Stimulated activated CD8-positive, alpha-beta memory T cell treated with anti-CD3 and anti-CD28 coated beads, Interleukin-7, amount 100 ng/mL, for 24 hours (primary cell): ENCODE measurements around the gene DCTPP1.
"Not testable (repeated sequence)": the region's sequence is repeated elsewhere in the genome, so short reads cannot be mapped to it uniquely, and the experiment has no call there.

Experiments
- DNase-seq: peaks from one replicate; pipeline ENCODE4 v3.0.0-alpha.2; 2020; ENCODE audit warnings: low read depth

DCTPP1 gene

DNA sequence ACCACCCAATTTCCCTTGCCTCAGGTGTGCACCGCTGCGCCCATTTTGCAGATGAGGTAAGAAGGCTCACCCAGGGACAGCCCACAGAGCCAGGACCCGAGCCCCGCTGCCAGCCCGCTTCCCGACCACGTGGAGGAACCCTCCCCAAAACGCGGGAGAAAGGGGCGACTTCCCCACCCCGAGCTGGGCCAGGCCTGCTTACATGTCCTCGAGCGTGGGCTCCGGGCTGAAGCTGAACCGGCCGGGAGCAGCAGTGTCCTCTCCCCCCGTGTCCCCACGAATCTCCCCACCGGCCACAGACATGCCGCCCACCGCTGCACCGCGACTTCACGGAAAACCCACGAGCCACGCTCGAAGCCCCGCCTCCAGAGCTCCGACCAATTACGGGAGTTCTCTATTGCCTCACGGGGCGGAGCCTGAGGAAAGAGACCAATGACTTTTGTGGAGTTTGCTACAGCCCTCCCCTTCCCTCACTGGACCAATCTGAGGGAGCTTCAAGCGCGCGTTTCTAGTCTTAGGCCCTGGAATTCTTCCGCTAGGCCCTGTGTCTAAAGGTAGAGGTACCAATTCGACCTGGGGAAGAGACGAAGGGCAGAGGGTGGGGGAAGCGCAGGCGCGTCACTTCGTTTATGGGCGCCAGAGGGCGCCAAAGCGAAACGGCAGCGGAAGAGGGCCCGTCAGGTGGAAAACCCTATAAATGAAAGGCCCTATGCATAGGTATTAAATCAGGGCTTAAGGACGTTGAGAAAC, at the start of gene DCTPP1:
Gene DCTPP1 (minus strand): TSS at position 353 of the 750 bp plus-strand sequence. CDS start 50 bp downstream, at position 303.
- DNase-seq, result peak; percentile 90

DNA sequence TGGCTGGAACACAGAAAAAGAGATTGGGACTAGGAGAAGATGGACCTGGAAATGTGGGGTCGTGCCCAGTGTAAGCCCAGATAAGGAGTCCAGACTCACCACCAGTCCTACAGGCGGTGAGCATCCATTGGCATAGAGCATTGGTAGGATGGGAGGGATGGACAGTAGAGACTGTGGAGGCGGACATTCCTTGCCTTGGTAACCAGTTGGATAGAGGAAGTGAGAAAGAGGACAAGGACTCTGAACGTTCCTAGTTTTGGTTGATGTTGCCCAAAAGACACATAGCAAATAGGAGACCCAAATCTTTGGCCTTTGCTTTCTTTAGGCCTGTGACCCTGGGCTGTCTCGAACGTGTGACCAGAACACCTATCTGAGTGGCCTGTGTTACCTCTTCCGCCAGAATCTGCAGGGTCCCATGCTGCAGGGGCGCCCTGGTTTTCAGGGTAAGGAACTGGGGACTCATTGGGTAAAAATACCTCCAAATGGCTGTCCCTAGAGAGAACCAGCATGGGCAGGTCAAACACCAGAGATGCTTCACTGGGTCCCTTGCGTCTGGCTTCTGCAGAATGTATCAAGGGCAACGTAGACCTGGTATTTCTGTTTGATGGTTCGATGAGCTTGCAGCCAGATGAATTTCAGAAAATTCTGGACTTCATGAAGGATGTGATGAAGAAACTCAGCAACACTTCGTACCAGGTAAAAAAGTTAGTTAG, 49.1 kb upstream of the DCTPP1 start:
- DNase-seq, result no peak

DNA sequence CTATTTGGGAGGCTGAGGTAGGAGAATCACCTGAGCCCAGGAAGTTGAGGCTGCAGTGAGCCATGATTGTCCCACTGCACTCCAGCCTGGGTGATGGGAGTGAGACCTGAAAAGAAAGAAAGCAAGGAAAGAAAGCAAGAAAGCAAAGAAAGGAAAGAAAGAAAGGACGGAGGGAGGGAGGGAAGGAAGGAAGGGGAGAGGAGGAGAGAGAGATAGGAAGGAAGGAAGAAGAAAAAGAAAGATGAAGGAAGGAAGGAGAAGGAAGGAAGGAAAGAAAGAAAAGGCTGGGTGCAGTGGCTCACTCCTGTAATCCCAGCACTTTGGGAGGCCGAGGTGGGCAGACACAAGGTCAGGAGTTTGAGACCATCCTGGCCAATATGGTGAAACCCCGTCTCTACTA, 47.9 kb upstream of the DCTPP1 start:
- not testable (repeated sequence) for DNase-seq

DNA sequence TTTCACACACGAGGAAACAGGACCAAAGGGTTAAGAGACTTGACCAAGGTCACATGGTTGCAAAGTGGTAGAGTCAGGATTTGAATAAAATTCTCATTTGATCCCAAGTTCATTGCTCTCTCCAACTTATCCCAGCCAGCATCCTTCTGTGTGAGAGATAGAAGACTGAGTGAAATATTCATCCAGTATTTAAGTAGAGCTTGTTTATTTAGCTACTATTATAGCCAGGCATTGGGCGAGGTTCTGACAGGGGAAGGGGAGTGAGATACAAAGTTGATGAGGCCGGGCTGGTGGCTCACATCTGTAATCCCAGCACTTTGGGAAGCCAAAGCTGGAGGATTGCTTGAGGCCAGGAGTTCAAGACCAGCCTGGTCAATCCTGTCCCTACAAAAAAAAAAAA, 47.2 kb upstream of the DCTPP1 start:
- no peak for DNase-seq

DNA sequence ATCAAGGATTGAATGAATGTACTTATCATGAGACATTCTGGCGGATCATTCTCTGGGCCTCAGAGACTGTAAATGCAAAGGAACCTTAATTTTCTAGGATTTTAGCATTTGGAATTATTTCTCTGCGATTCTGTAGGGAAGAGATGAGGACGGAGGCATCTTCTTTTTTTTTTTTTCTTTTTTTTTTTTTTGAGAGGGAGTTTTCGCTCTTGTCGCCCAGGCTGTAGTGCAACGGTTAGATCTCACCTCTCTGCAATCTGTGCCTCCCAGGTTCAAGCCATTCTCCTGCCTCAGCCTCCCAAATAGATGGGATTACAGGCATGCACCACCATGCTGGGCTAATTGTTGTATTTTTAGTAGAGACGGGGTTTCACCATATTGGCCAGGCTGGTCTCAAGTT, 44.9 kb upstream of the DCTPP1 start:
- DNase-seq, result no peak

DNA sequence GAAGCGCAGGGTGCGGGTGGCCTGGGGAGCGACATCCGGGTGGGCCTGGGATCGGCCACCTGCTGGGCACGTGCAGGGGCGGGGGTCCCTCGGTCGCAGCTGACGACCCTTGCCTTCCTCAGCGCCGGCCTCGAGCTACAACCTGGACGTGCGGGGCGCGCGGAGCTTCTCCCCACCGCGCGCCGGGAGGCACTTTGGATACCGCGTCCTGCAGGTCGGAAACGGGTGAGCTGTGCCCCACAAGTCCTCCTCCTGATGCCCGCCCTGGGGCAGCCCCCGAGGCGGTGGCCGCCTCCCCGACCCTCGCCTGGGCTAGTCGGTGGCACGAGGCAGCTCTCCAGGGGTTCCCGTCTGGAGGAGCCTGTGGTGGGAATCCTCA, 44.2 kb upstream of the DCTPP1 start:
- no peak for DNase-seq

DNA sequence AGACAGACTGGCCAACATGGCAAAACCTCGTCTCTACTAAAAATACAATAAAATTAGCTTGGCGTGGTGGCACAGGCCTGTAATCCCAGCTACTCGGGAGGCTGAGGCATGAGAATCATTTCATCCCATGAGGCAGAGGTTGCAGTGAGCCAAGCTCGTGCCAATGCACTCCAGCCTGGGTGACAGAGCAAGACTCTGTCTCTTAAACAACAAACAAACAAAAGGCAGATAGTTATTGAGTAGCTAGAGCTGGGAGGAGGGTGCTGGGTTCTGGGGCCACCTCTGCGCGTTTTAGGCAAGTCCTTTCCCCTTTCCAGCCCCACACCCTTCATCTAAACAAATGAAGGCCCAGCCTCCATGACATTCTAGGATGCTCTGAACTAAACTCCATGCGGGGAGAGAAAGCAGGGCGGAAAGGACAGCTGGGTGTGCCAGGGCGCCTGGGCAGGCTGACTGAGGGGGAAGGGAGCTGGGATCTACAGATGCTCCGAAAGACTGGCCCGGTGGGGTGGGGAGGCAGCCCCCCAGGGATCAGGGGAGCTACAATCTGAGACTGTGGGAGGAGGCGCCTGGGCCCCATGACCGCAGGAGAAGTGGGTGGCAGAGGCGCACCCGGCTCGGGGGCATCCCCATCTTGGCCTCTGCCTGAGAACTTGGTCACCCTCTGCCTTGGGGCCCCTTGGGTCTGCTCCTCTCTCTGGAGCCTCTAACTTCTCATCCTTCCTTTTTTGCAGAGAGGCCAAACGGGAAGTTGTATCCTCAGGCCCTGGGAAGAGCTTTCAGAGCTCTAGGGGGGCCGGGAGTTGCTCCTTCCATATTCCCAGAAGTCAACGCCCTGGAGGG, 43.6 kb upstream of the DCTPP1 start:
- DNase-seq, result peak; percentile 47

DNA sequence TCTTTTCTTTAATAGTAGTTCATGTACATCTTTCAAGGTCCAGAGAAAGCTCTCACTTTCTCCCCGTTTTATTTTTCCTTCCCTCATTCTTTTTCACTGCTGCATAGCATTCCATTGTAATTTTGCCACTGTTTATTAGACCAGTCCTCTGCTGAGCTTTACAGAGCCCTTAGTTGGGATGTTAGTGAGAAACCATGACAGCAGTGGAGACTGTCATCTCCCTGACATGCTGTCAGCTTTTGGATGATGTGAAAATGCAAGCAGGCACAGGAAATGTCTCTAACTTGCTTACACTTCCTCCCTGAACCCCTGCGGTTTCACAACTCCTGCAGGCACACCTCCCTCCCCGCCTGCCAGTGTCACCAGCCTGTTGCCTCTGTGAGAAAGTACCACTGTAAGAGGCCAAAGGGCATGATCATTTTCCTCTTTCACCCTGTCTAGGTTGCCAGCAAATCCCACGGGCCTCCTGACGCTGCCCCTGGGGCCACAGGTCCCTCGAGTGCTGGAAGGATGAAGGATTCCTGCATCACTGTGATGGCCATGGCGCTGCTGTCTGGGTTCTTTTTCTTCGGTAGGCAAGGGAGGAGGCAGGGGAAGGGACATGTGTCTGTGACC, 42.6 kb upstream of the DCTPP1 start, which contains the start of gene ITGAL:
Gene ITGAL (plus strand): TSS at position 415 of the 615 bp plus-strand sequence. CDS start 96 bp downstream, at position 511.
- peak; percentile 63 for DNase-seq

DNA sequence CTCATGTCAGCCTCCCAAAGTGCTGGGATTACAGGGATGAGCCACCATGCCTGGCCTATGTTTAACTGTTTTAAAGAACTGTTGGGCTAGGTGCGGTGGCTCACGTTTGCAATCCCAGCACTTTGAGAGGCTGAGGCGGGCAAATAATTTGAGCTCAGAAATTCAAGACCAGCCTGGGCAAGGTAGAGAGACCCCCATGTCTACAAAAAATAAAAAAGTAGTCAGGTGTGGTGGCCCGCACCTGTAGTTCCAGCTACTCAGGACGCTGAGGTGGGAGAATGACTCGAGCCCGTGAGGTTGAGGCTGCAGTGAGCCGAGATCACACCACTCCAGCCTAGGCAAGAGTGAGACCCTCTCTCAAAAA, 40.8 kb upstream of the DCTPP1 start:
- no peak for DNase-seq

DNA sequence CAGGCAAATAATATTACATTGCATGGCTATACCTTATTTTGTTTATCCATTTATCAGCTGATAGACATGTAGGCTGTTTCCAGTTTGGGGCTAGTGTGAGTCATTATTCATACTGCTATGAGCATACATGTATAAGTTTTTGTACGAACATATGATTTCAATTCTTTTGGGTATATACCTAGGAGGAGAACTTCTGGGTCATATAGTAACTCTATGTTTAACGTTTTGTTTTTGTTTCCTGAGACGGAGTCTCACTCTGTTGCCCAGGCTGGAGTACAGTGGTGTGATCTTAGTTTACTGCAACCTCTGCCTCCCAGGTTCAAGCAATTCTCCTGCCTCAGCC, 40.3 kb upstream of the DCTPP1 start:
- DNase-seq, result no peak

DNA sequence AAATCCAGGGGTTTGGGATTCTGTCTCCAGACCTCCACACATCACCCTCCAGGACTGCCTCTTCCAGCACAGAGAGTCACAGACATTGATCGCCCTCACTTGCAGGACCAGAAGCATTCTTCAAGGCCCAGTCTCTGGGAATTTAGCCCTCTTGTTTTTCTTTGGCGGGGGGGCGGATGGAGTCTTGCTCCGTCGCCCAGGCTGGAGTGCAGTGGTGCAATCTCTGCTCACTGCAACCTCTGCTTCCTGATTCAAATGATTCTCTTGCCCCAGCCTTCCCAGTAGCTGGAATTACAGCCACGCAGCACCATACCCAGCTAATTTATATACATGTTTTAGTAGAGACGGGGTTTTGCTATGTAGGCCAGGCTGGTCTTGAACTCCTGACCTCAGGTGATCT, 34.2 kb upstream of the DCTPP1 start:
- DNase-seq, result no peak

DNA sequence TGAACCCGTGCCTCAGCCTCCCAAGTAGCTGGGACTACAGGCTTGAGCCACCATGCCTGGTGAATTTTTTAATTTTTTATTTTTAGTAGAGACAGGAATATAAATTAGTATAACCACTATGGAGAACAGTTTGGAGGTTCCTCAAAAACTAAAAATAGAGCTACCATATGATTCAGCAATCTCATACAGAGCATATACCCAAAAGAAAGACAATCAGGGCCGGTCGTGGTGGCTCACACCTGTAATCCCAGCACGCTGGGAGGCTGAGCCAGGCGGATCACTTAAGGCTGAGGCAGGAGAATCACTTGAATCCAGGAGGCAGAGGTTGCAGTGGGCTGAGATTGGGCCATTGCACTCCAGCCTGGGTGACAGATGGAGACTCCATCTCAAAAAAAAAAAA, 31.6 kb upstream of the DCTPP1 start:
- not testable (repeated sequence) for DNase-seq

DNA sequence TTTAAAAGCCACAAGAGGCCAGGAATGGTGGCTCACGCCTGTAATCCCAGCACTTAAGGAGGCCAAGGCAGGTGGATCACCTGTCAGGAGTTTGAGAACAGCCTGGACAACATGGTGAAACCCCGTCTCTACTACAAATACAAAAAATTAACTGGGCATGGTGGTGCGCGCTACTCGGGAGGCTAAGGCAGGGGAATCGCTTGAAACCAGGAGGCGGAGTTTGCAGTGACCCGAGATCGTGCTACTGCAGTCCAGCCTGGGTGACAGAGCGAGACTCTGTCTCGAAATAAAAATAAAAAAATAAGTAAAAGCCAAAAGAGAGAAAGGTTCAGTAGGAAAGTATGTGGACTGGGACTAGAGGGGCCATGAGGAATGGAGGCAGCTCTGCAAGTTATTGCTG, 29.6 kb upstream of the DCTPP1 start:
- no peak for DNase-seq

DNA sequence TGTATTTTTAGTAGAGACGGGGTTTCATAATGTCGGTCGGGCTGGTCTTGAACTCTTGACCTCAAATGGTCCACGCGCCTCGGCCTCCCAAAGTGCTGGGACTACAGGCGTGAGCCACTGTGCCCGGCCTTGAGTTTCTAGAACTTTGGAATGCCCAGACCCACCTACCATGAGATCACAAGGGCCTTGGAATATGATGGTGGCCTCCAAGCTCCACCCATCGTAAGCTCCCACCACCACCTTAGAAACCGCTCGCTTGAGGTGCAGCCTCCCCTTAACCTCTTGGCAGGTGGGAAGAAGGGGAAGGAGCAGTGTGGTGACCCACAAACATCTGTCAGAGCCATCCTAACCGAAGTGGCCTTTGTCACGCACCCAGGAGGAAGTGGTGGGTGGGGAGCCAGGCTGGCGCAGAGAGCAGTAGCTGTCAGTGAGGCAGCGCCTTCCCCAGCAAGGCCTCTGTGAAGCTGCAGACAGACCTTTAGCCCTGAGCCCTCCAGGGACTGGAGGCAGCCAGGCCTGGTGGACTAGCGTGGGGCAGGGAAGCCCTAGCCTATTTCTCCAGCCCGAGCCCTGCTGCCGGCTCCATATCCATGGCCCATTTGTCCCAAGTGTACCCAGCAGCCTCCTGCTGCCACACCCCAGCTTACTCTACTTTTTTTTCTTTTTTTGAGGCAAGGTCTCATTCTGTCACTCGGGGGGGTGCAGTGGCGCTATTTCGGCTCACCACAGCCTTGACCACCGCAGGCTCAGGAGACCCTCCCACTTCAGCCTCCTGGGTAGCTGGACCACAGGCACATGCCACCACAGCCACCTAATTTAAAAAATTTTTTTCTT, 28.9 kb upstream of the DCTPP1 start:
- DNase-seq, result peak; percentile 69

DNA sequence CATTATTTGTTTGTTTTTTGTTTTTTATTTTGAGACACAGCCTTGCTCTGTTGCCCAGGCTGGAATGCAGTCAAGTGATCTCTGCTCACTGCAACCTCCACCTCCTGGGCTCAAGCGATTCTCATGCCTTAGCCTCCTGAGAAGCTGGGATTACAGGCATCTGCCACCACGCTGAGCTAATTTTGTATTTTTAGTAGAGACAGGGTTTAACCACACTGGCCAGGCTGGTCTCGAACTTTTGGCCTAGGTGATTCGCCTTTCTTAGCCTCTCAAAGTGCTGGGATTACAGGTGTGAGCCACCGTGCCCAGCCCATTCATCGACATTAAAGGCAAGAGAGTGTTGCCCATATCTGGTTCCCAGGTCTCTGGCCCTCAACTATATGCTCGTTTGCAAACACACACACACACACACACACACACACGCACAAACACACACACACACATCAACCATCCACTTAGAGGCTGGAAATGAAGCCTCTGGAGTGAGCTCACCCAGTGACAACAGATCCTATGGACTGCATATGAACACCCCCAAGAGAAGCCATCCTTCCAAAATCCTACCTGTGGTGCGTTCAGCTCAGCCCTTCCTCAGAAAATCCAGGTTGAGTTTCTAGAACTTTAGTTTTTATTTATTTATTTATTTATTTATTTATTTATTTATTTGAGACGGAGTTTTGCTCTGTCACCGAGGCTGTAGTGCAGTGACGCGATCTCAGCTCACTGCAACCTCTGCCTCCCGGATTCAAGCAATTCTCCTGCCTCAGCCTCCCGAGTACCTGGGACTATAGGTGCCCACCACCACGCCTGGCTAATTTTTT, 28.1 kb upstream of the DCTPP1 start:
- no peak for DNase-seq

DNA sequence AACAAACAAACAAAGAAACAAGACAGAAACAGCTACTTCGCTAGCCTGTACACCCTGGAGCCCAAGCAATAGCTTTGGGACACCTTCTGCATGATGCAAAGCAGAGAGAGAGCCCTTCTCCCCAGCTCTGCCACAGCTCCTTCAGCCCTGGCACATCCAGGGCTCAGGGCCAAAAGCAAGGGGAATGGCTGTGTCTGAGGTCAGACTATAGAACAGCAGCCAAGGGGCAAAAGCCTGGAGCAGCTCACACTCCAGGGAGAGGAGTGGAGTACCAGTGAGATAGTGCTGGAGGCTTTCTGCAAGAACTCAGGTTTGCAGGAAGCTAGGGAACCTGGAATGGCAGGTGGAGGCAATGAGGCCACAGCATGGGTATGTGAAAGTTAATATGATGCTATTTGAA, 27.4 kb upstream of the DCTPP1 start:
- DNase-seq, result no peak

DNA sequence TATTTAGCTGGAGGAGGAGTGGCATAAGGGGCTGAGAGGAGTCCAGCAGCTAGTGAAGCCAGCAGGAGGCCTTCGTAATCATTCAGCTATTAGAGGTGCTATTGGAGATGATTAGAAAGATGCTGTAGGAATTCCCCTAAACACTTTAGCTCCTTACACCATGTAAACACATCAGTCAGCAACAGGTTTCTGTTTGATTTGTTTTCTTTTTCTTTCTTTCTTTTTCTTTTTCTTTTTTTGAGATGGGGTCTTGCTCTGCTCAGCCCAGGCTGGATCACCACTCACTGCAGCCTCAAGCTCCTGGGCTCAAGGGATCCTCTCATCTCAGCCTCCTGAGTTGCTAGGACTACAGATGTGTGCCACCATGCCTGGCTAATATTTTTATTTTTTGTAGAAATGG, 26.5 kb upstream of the DCTPP1 start:
- DNase-seq, result no peak

DNA sequence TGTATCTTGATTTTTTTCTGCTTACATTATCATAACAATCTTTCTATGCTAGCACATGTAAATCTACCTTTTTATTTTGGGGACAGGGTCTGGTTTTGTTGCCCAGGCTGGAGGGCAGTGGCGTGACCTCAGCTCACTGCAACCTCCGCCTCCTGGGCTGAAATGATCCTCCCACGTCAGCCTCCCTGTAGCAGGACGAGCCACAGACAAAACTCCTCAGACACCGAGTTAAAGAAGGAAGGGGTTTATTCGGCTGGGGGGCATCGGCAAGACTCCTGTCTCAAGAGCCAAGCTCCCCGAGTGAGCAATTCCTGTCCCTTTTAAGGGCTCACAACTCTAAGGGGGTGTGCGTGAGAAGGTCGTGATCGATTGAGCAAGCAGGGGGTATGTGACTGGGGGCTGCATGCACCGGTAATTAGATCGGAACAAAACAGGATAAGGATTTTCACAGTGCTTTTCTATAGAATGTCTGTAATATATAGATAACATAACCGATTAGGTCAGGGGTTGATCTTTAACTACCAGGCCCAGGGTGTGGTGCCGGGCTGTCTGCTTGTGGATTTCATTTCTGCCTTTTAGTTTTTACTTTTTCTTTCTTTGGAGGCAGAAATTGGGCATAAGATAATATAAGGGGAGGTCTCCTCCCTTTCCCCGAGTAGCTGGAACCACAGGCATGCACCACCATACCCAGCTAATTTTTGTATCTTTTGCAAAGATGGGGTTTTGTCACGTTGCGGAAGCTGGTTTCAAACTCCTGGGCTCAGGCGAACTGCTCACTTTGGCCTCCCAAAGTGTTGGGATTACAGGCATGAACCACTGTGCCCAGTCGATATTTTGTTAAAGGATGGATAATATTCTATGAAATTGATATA, 23.1 kb upstream of the DCTPP1 start:
- DNase-seq, result not testable (repeated sequence)

DNA sequence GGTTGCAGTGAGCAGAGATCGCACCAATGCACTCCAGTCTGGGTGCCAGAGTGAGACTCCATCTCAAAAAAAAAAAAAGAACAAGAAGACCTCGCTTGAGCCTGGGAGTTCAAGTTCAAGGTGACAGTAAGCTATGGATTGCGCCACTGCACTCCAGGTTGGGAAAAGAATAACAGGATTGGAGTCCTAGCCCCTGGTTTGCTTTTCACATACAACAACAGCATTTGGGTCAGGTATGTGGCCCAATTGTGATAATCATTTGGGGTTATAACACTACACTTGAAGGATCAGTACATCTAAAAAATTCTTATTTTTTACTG, 19.2 kb upstream of the DCTPP1 start:
- DNase-seq, result no peak
